HS-27A (cell line): ENCODE results near the gene C1orf146.
"Not testable (repeated sequence)": the region's sequence is repeated elsewhere in the genome, so short reads cannot be mapped to it uniquely, and the experiment has no call there.

Source experiments
- DNase-seq: peaks from one replicate; pipeline ENCODE4 v3.0.0-alpha.2; 2012; ENCODE audit warnings: low read depth, missing footprints

Gene C1orf146

GRCh38 chr1:92217721-92218120, at the start of gene C1orf146:
TSS of gene C1orf146 (plus strand) at chr1:92217915. CDS start at chr1:92231421, 13,506 bp downstream.
- no peak for DNase-seq

GRCh38 chr1:92168657-92169056, 49.1 kb upstream of the C1orf146 start:
- DNase-seq, result no peak

GRCh38 chr1:92169214-92170005, 48.3 kb upstream of the C1orf146 start:
- DNase-seq, result no peak

GRCh38 chr1:92184632-92185031, 33.1 kb upstream of the C1orf146 start:
- DNase-seq, result peak; percentile 39

- no peak for DNase-seq
These were observed 31.6 kb upstream of the C1orf146 start for GRCh38 chr1:92186081-92186480.

- no peak for DNase-seq
These were observed 29.1 kb upstream of the C1orf146 start for GRCh38 chr1:92188436-92189255.

GRCh38 chr1:92191726-92192125, 26.0 kb upstream of the C1orf146 start:
- no peak for DNase-seq

GRCh38 chr1:92192246-92192645, 25.5 kb upstream of the C1orf146 start:
- no peak for DNase-seq

GRCh38 chr1:92194511-92194910, 23.2 kb upstream of the C1orf146 start:
- no peak for DNase-seq

- DNase-seq, result no peak
These were observed 15.7 kb upstream of the C1orf146 start for GRCh38 chr1:92201973-92202372.

- DNase-seq, result no peak
These were observed 14.6 kb upstream of the C1orf146 start for GRCh38 chr1:92203105-92203504.

GRCh38 chr1:92210701-92211100, 7.0 kb upstream of the C1orf146 start:
- DNase-seq, result peak; percentile 20

- DNase-seq, result peak; percentile 23
These were observed 6.5 kb upstream of the C1orf146 start for GRCh38 chr1:92211166-92211565.

- no peak for DNase-seq
These were observed 844 bp downstream of the C1orf146 start for GRCh38 chr1:92218559-92218958.

GRCh38 chr1:92219028-92219427, 1.3 kb downstream of the C1orf146 start:
- DNase-seq, result no peak

GRCh38 chr1:92228401-92228800, 10.7 kb downstream of the C1orf146 start:
- no peak for DNase-seq

- DNase-seq, result no peak
These were observed 13.0 kb downstream of the C1orf146 start for GRCh38 chr1:92230736-92231135.

GRCh38 chr1:92240034-92240433, 22.3 kb downstream of the C1orf146 start:
- no peak for DNase-seq

GRCh38 chr1:92244376-92244775, 26.7 kb downstream of the C1orf146 start:
- DNase-seq, result no peak

GRCh38 chr1:92254714-92255113, 37.0 kb downstream of the C1orf146 start:
- DNase-seq, result not testable (repeated sequence)

- no peak for DNase-seq
These were observed 41.6 kb downstream of the C1orf146 start for GRCh38 chr1:92259350-92259749.

GRCh38 chr1:92262516-92262915, 44.8 kb downstream of the C1orf146 start:
- DNase-seq, result no peak

- no peak for DNase-seq
These were observed 55.3 kb downstream of the C1orf146 start for GRCh38 chr1:92273039-92273438.
